HUES6 (cell line): ENCODE results near the gene SLC5A2.
"Not testable (repeated sequence)": the region's sequence is repeated elsewhere in the genome, so short reads cannot be mapped to it uniquely, and the experiment has no call there.

ENCODE experiments used
- H3K27ac ChIP-seq: 2 replicates; pipeline ENCODE4 v1.7.0; 2013; ENCODE audit warnings: low read depth, mild to moderate bottlenecking, low read length, inconsistent platforms
- H3K27me3 ChIP-seq: 2 replicates; pipeline ENCODE4 v1.6.1; 2013; ENCODE audit warnings: low read length; ENCODE audit not compliant: control insufficient read depth, insufficient read depth
- H3K36me3 ChIP-seq: 2 replicates; pipeline ENCODE4 v1.6.1; 2013; ENCODE audit warnings: low read length; ENCODE audit not compliant: control insufficient read depth, insufficient read depth
- H3K4me1 ChIP-seq: 2 replicates; pipeline ENCODE4 v1.6.1; 2013; ENCODE audit warnings: low read length; ENCODE audit not compliant: control insufficient read depth, insufficient read depth
- H3K4me3 ChIP-seq: 2 replicates; pipeline ENCODE4 v1.5.1; 2013; ENCODE audit warnings: low read depth, low read length
- H3K9ac ChIP-seq: one replicate; pipeline ENCODE4 v1.6.1; 2013; ENCODE audit warnings: mild to moderate bottlenecking, low read length
- H3K9me3 ChIP-seq: 2 replicates; pipeline ENCODE4 v1.6.1; 2013; ENCODE audit warnings: low read depth, low read length; ENCODE audit not compliant: control insufficient read depth, insufficient read depth

Gene SLC5A2

DNA sequence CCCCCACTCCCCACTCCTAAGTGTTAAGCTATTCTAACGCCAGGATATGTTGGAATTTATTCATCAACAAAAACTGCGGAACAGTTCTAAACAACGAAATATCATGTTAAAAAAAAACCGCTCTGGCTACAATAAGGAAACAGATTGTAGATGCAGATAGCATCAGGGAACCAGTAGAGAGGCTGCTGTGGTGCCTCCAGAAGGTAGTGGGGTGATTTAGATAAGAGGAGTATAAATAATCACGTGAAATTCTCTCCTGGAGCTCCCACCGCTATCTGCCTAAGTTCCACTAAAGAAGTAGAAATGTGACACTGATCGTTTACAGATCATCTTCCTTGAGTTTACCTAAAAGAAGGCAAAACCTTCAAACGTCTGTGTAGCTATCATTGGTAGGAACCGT, 52.8 kb downstream of the SLC5A2 start:
- Histone ChIP-seq H3K9ac (no peak overlapping the region), H3K4me3 (no peak overlapping the region), H3K4me1 (no peaks in the 10 kb centered on the region), H3K27ac (no peak overlapping the region), H3K36me3 (no peaks in the 10 kb centered on the region), H3K9me3 (peaks cover 17% of the 10 kb centered on the region), H3K27me3 (peaks cover 38% of the 10 kb centered on the region)

DNA sequence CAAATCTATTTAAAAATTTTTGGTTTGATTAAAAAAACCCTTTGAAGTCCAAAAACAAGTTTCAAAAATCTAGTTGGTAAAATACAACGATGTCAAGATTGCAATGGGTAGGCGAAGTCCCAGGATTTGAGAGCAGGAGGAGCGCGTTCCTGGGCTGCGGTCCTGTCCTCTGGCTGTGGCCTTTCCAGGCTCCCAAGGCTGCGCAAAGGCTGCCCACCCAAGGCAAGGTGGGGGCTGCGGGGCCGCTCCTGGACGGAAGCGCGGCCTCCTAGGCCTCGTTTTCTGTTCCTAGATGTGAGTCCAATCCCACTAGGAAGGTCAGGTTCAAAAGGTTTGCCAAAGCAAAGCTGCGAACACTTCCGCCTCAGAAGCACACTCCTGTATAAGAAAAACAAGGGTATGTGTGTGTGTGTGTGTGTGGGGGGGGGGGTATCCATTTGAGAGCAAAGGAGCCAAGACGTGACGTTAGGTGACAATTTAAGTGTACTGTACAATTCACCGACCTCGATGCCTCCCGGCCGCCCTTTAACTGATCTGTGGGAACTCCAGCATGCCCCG, 54.0 kb downstream of the SLC5A2 start:
- Histone ChIP-seq H3K9ac (no peak overlapping the region), H3K4me3 (peak overlapping the region; percentile 57)

DNA sequence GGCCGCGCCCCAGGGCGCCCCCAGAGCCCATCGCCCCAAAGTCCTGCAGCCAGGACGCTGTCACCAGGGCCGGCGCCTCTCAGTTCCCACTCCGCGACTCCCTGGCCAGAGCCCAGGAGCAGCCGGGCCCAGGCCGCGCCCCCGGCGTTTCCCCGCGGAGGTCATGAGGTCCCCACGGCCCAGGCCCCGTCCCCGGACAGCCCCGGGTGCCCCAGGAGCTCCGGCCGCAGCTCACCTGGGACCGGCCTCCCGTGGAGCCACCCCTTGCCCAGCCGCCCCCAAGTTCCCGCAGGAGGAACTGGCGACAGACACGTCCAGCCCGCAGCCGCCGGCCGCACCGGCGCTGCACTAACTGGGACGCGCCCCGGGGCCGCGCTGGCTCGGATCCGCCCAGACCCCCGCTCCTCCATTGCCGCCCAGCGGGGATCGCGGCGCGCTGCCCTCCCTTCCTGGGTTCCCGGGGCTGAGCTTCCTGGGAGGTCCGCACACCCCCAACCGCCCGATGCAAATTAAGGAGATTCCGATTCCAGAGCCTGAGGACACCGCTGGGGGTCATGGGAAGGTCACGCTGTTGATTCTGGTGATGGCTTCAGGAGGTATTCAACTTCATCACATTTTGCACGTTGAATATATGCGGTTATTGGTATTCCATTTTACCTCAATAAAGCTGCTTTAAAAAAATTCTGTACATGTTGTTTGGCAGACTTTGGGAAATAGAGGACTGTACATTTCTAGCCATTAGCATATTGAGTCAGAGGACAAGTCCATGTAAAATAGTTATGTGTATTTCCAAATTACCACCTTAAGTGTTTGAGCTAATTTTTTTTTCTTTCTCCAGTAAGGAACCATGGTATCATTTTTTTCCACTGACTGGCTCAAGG, 54.7 kb downstream of the SLC5A2 start:
- H3K9me3 ChIP-seq: peaks cover 24% of the 10 kb centered on the region
- peaks cover 21% of the 10 kb centered on the region for H3K27me3 ChIP-seq
- peak overlapping the region; percentile 57 for H3K4me3 ChIP-seq

More for the DNA sequence above, 54.0 kb downstream of the SLC5A2 start:
- H3K36me3 ChIP-seq: no peaks in the 10 kb centered on the region
- no peak overlapping the region for H3K27ac ChIP-seq
- peaks cover 17% of the 10 kb centered on the region for H3K9me3 ChIP-seq
- peaks cover 27% of the 10 kb centered on the region for H3K27me3 ChIP-seq
- no peaks in the 10 kb centered on the region for H3K4me1 ChIP-seq

DNA sequence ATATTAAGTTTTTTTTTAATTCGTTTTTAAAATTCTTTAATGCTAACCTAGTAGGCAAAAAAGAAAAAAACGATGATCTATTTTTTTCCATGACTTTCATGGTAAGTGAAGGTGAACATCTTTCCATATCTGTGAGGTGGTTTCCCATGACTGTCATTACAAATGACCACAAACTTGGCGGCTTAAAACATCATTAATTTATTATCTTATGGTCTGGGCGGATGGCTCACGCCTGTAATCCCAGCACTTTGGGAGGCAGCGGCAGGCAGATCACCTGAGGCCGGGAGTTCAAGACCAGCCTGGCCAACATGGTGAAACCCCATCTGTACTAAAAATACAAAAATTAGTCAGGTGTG, 55.3 kb downstream of the SLC5A2 start:
- H3K36me3 ChIP-seq, H3K27ac ChIP-seq, H3K9ac ChIP-seq, H3K4me3 ChIP-seq, H3K4me1 ChIP-seq: not testable (repeated sequence)
- H3K9me3 ChIP-seq: peaks cover 27% of the 10 kb centered on the region
- H3K27me3 ChIP-seq: peaks cover 21% of the 10 kb centered on the region

More for the DNA sequence above, 54.7 kb downstream of the SLC5A2 start:
- H3K36me3 ChIP-seq: no peaks in the 10 kb centered on the region
- no peaks in the 10 kb centered on the region for H3K4me1 ChIP-seq
- H3K27ac ChIP-seq: no peak overlapping the region
- no peak overlapping the region for H3K9ac ChIP-seq

DNA sequence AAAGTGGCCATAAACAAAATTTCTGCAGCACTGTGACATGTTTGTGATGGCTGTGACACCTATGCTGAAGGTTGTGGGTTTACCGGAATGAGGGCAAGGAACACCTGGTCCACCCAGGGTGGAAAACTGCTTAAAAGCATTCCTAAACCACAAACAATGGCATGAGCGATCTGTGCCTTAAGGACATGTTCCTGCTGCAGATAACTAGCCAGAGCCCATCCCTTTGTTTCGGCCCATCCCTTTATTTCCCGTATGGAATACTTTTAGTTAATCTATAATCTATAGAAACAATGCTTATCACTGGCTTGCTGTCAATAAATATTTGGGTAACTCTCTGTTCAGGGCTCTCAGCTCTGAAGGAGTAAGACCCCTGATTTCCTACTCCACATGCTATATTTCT, 56.8 kb downstream of the SLC5A2 start:
- Histone ChIP-seq H3K9me3 (peaks cover 31% of the 10 kb centered on the region), H3K27me3 (peaks cover 21% of the 10 kb centered on the region)
- not testable (repeated sequence) for H3K4me3 ChIP-seq, H3K4me1 ChIP-seq, H3K27ac ChIP-seq, H3K36me3 ChIP-seq, H3K9ac ChIP-seq
